Loucy (cell line): ENCODE results near the gene SLC45A3.

Experiments used
- EZH2phosphoT487 ChIP-seq: fragments of 200-600 bp; IDR thresholded peaks from 2 replicates; pipeline ENCODE4 v1.6.1; 2018; ENCODE audit warnings: antibody characterized with exemption, mild to moderate bottlenecking, moderate library complexity, borderline replicate concordance
- TF ChIP-seq, protein P1 (sequence below): fragments of 200-600 bp; sonication (generic); conservative IDR thresholded peaks from 2 replicates; pipeline ENCODE4 v1.5.1; 2014; ENCODE audit warnings: mild to moderate bottlenecking, antibody characterized with exemption, low read length

GRCh38 chr1:205680073-205680851, at the start of gene SLC45A3:
- TF ChIP-seq, protein P1, sequence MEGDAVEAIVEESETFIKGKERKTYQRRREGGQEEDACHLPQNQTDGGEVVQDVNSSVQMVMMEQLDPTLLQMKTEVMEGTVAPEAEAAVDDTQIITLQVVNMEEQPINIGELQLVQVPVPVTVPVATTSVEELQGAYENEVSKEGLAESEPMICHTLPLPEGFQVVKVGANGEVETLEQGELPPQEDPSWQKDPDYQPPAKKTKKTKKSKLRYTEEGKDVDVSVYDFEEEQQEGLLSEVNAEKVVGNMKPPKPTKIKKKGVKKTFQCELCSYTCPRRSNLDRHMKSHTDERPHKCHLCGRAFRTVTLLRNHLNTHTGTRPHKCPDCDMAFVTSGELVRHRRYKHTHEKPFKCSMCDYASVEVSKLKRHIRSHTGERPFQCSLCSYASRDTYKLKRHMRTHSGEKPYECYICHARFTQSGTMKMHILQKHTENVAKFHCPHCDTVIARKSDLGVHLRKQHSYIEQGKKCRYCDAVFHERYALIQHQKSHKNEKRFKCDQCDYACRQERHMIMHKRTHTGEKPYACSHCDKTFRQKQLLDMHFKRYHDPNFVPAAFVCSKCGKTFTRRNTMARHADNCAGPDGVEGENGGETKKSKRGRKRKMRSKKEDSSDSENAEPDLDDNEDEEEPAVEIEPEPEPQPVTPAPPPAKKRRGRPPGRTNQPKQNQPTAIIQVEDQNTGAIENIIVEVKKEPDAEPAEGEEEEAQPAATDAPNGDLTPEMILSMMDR, result no peak
- no peak for TF ChIP-seq EZH2phosphoT487
